DND-41 (cell line): ENCODE measurements around the gene GBP2.

Experiments used
- ATAC-seq: fragments of 200-7000 bp; cut with Tn5 transposase; 3 replicates; pipeline ENCODE4 v1.9.1; 2021; ENCODE audit warnings: low read depth; ENCODE audit not compliant: insufficient read depth
- DNase-seq: peaks from one replicate; pipeline ENCODE4 v3.0.0-alpha.2; 2020
- H2AFZ ChIP-seq: 2 replicates; pipeline ENCODE4 v1.6.0; 2012; ENCODE audit warnings: low read depth, low read length
- H3K27ac ChIP-seq: 2 replicates; pipeline ENCODE4 v1.5.1; 2012; ENCODE audit warnings: low read length, inconsistent platforms
- H3K27me3 ChIP-seq: fragments of 200-600 bp; sonication (generic); 2 replicates; pipeline ENCODE4 v1.6.0; 2012; ENCODE audit warnings: low read length, mild to moderate bottlenecking, inconsistent platforms; ENCODE audit not compliant: insufficient read depth, poor library complexity
- H3K36me3 ChIP-seq: 2 replicates; pipeline ENCODE4 v1.5.1; 2012; ENCODE audit warnings: low read length, inconsistent platforms; ENCODE audit not compliant: insufficient read depth
- H3K4me1 ChIP-seq: 2 replicates; pipeline ENCODE4 v1.5.1; 2012; ENCODE audit warnings: mild to moderate bottlenecking, low read length; ENCODE audit not compliant: insufficient read depth
- H3K4me2 ChIP-seq: 2 replicates; pipeline ENCODE4 v1.6.0; 2012; ENCODE audit warnings: mild to moderate bottlenecking, moderate library complexity, low read length, inconsistent platforms; ENCODE audit not compliant: insufficient read depth
- H3K4me3 ChIP-seq, 2 experiments: fragments of 200-600 bp in 1 of 2; shearing (Covaris generic) in 1 of 2; 2 replicates each; pipeline ENCODE4 v1.5.1; 2012 to 2016; ENCODE audit warnings: inconsistent platforms in 2 of 2, low read length in 2 of 2, mild to moderate bottlenecking in 2 of 2, low read depth in 1 of 2, moderate library complexity in 1 of 2
- H3K79me2 ChIP-seq: 2 replicates; pipeline ENCODE4 v1.6.0; 2012; ENCODE audit warnings: low read length, inconsistent platforms; ENCODE audit not compliant: insufficient read depth
- H3K9ac ChIP-seq: 2 replicates; pipeline ENCODE4 v1.6.0; 2012; ENCODE audit warnings: low read depth, mild to moderate bottlenecking, inconsistent platforms, low read length, moderate library complexity
- H3K9me3 ChIP-seq: 2 replicates; pipeline ENCODE4 v1.5.1; 2012; ENCODE audit warnings: low read length, moderate library complexity, mild to moderate bottlenecking, inconsistent platforms; ENCODE audit not compliant: insufficient read depth, severe bottlenecking
- H4K20me1 ChIP-seq: 2 replicates; pipeline ENCODE4 v1.6.0; 2012; ENCODE audit warnings: low read length; ENCODE audit not compliant: insufficient read depth
- CTCF ChIP-seq: IDR thresholded peaks from 2 replicates; pipeline ENCODE4 v1.5.1; 2012; ENCODE audit warnings: borderline replicate concordance, low read length, moderate library complexity, mild to moderate bottlenecking; ENCODE audit not compliant: poor library complexity, severe bottlenecking; ENCODE audit errors: extremely low read depth
- EZH2 ChIP-seq: IDR thresholded peaks from 3 replicates; pipeline ENCODE4 v1.6.1; 2012; ENCODE audit warnings: borderline replicate concordance, low read depth, mild to moderate bottlenecking, moderate library complexity, low read length, inconsistent platforms; ENCODE audit not compliant: severe bottlenecking

Gene GBP2

GRCh38 chr1:89143484-89143883 lies 17.6 kb upstream of the GBP2 start:
- no peak overlapping the region for H3K4me2 ChIP-seq
- H3K4me1 ChIP-seq: peaks cover 5% of the 10 kb centered on the region
- no peak overlapping the region for H2AFZ ChIP-seq
- ATAC-seq: no peak
- no peaks in the 10 kb centered on the region for H3K27me3 ChIP-seq
- H3K4me3 ChIP-seq: no peak overlapping the region
- H3K9ac ChIP-seq: no peak overlapping the region
- no peak for DNase-seq
- no peak for TF ChIP-seq CTCF
- TF ChIP-seq EZH2: no peak
- H3K36me3 ChIP-seq: no peaks in the 10 kb centered on the region
- no peak overlapping the region for H3K27ac ChIP-seq
- H4K20me1 ChIP-seq: no peaks in the 10 kb centered on the region
- no peaks in the 10 kb centered on the region for H3K9me3 ChIP-seq
- no peaks in the 10 kb centered on the region for H3K79me2 ChIP-seq

GRCh38 chr1:89142160-89142559 lies 16.2 kb upstream of the GBP2 start:
- ATAC-seq (no peak), DNase-seq (no peak)
- H3K27me3 ChIP-seq: no peaks in the 10 kb centered on the region
- H2AFZ ChIP-seq: no peak overlapping the region
- no peak overlapping the region for H3K4me2 ChIP-seq
- peaks cover 5% of the 10 kb centered on the region for H3K4me1 ChIP-seq
- H3K27ac ChIP-seq: no peak overlapping the region
- TF ChIP-seq CTCF: no peak
- TF ChIP-seq EZH2: no peak
- no peaks in the 10 kb centered on the region for H3K36me3 ChIP-seq
- H3K9me3 ChIP-seq: peaks cover 2% of the 10 kb centered on the region
- H4K20me1 ChIP-seq: no peaks in the 10 kb centered on the region
- H3K79me2 ChIP-seq: no peaks in the 10 kb centered on the region
- no peak overlapping the region for H3K9ac ChIP-seq
- no peak overlapping the region for H3K4me3 ChIP-seq

GRCh38 chr1:89133747-89134146 lies 7.8 kb upstream of the GBP2 start:
- DNase-seq (no peak), ATAC-seq (no peak)
- no peak overlapping the region for H3K4me3 ChIP-seq
- H4K20me1 ChIP-seq: no peaks in the 10 kb centered on the region
- no peak overlapping the region for H2AFZ ChIP-seq
- no peak overlapping the region for H3K27ac ChIP-seq
- TF ChIP-seq CTCF (no peak), EZH2 (no peak)
- H3K9ac ChIP-seq: no peak overlapping the region
- H3K79me2 ChIP-seq: no peaks in the 10 kb centered on the region
- no peaks in the 10 kb centered on the region for H3K36me3 ChIP-seq
- H3K4me2 ChIP-seq: no peak overlapping the region
- H3K9me3 ChIP-seq: peaks cover 2% of the 10 kb centered on the region
- peaks cover 12% of the 10 kb centered on the region for H3K4me1 ChIP-seq
- no peaks in the 10 kb centered on the region for H3K27me3 ChIP-seq

- Histone ChIP-seq H3K27me3 (no peaks in the 10 kb centered on the region), H2AFZ (no peak overlapping the region), H3K36me3 (no peaks in the 10 kb centered on the region), H3K79me2 (no peaks in the 10 kb centered on the region), H3K9ac (no peak overlapping the region), H3K4me3 (no peak overlapping the region), H3K9me3 (no peaks in the 10 kb centered on the region), H4K20me1 (no peaks in the 10 kb centered on the region), H3K4me1 (peaks cover 42% of the 10 kb centered on the region), H3K27ac (no peak overlapping the region), H3K4me2 (no peak overlapping the region)
- no peak for ATAC-seq
- no peak for DNase-seq
- TF ChIP-seq EZH2 (no peak), CTCF (no peak)
Measured at GRCh38 chr1:89130716-89131115, 4.8 kb upstream of the GBP2 start.
